H1 (cell line): ENCODE results near the gene NOC2L. TPM values are rescaled to one million over a fixed set of nuclear protein-coding genes. Genes with fewer than 3 reads are reported as not detected.

Source experiments
- NANOG ChIP-seq: IDR thresholded peaks from 2 replicates; pipeline ENCODE4 v1.6.1; 2011; ENCODE audit warnings: low read length, low read depth, mild to moderate bottlenecking, inconsistent platforms; ENCODE audit not compliant: insufficient read depth, poor library complexity, severe bottlenecking
- SIN3A ChIP-seq, 2 experiments: IDR thresholded peaks in 1 of 2; conservative IDR thresholded peaks in 1 of 2; 2 replicates each; pipeline ENCODE4 v1.6.1; 2011 to 2012; ENCODE audit warnings: low read length in 2 of 2, improper control_type of control experiment in 1 of 2, low read depth in 1 of 2, mild to moderate bottlenecking in 1 of 2
- SP4 ChIP-seq: IDR thresholded peaks from 2 replicates; pipeline ENCODE4 v1.6.1; 2012; ENCODE audit warnings: low read length, inconsistent platforms
- polyA plus RNA-seq, 7 experiments: library from polyadenylated mRNA; depleted of rRNA in 3 of 7; stranded (reverse) in 5 of 7; unstranded in 2 of 7; fragments of >200 nt in 5 of 7; fragments of 200-250 nt in 2 of 7; gene quantifications; 1 replicate in 5 of 7; 2 replicates in 1 of 7; 4 replicates in 1 of 7; pipeline versions ENCODE4 v1.2.1 to v1.2.3, GENCODE V29; 2011 to 2013; ENCODE audit warnings: missing spikeins in 2 of 7, mixed read lengths in 2 of 7
- total RNA-seq: library from RNA; stranded (reverse); fragmentation: NEBNext Ultra II Directional; extraction: Animal tissue kit (Norgen Biotek cat#: 25700); gene quantifications from 2 replicates; pipeline ENCODE4 v1.2.1, GENCODE V29; 2021

The NOC2L gene
- total and polyA plus RNA-seq, 2 of the 8 experiments (the other 6 are each of a cell fraction or from before 2014, with no cell fraction given), result 74.7 to 130 TPM

GRCh38 chr1:902802-903201 lies 56.3 kb downstream of the NOC2L start (continued):
- no peak for TF ChIP-seq SP4
- no peak for TF ChIP-seq SIN3A (conservative IDR thresholded peaks at IDR 0.05 in 1 of 2, IDR thresholded peaks at IDR 0.05 in 1 of 2; ENCODE audit: low read depth in 1 of 2, low read length in 2 of 2)
- TF ChIP-seq NANOG, result no peak
